HG03060 (cell line): ENCODE measurements around the gene MPL.

ENCODE experiments used
- ATAC-seq: cut with Tn5 transposase; IDR thresholded peaks from one replicate; pipeline ENCODE4 v1.9.1; 2021; ENCODE audit warnings: low read depth, moderate number of reproducible peaks; ENCODE audit not compliant: unreplicated experiment

MPL gene

GRCh38 chr1:43402089-43402865 is 64.7 kb downstream of the MPL start:
- ATAC-seq: no peak
